ENCODE measurements around the gene ANKS1B. TPM values are rescaled to one million over a fixed set of nuclear protein-coding genes. Genes with fewer than 3 reads are reported as not detected.

The ANKS1B gene
- total RNA-seq, 1 donor from 2014 or later = 11.3 TPM

- H3K27me3 Mint-ChIP-seq (ENCODE audit: unreplicated experiment) = no peaks in the 10 kb centered on the region
- H3K9me3 Mint-ChIP-seq (ENCODE audit: unreplicated experiment) = no peaks in the 10 kb centered on the region
- TF ChIP-seq CTCF (IDR thresholded peaks at IDR 0.05; ENCODE audit: partially characterized antibody, unreplicated experiment) = no peak
- peak; percentile 21 for DNase-seq
- H3K4me1 Mint-ChIP-seq (ENCODE audit: low read depth, unreplicated experiment) = no peaks in the 10 kb centered on the region
- no peaks in the 10 kb centered on the region for H3K36me3 Mint-ChIP-seq (ENCODE audit: unreplicated experiment)
- no peak overlapping the region for H3K4me3 Mint-ChIP-seq (ENCODE audit: unreplicated experiment)
- no peak overlapping the region for H3K27ac Mint-ChIP-seq (ENCODE audit: unreplicated experiment)
These were observed 132.1 kb downstream of the ANKS1B start for GRCh38 chr12:99852666-99853065.

GRCh38 chr12:99847936-99848335 is 136.8 kb downstream of the ANKS1B start:
- Mint-ChIP-seq H3K27me3 (ENCODE audit: unreplicated experiment) (peaks cover 1% of the 10 kb centered on the region), H3K36me3 (ENCODE audit: unreplicated experiment) (no peaks in the 10 kb centered on the region), H3K9me3 (ENCODE audit: unreplicated experiment) (no peaks in the 10 kb centered on the region), H3K27ac (ENCODE audit: unreplicated experiment) (no peak overlapping the region), H3K4me3 (ENCODE audit: unreplicated experiment) (no peak overlapping the region), H3K4me1 (ENCODE audit: low read depth, unreplicated experiment) (no peaks in the 10 kb centered on the region)
- no peak for DNase-seq
- no peak for TF ChIP-seq CTCF (IDR thresholded peaks at IDR 0.05; ENCODE audit: partially characterized antibody, unreplicated experiment)

DNA sequence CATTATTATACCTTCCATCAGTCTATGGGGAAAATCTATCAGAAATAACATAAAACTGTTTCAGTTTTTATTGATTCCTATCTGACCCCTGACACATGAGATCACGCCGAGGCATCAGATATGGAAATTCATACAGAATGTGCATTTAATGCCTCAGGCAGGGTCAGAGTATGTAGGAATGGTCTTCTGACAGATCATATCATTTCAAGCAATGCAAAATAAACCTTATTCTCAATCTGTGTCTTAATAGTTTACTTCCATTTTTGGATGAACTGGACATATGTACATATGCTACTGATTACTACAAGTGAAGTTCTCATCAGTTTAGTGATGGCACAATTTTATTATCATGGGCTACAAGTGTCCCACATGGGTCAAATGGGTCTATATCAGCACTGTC is 150.0 kb downstream of the ANKS1B start:
- peaks cover 6% of the 10 kb centered on the region for H3K4me1 Mint-ChIP-seq (ENCODE audit: low read depth, unreplicated experiment)
- H3K27ac Mint-ChIP-seq (ENCODE audit: unreplicated experiment) = no peak overlapping the region
- H3K9me3 Mint-ChIP-seq (ENCODE audit: unreplicated experiment) = no peaks in the 10 kb centered on the region
- no peak for TF ChIP-seq CTCF (IDR thresholded peaks at IDR 0.05; ENCODE audit: partially characterized antibody, unreplicated experiment)
- no peak for DNase-seq
- H3K36me3 Mint-ChIP-seq (ENCODE audit: unreplicated experiment) = no peaks in the 10 kb centered on the region
- H3K4me3 Mint-ChIP-seq (ENCODE audit: unreplicated experiment) = no peak overlapping the region
- no peaks in the 10 kb centered on the region for H3K27me3 Mint-ChIP-seq (ENCODE audit: unreplicated experiment)

DNA sequence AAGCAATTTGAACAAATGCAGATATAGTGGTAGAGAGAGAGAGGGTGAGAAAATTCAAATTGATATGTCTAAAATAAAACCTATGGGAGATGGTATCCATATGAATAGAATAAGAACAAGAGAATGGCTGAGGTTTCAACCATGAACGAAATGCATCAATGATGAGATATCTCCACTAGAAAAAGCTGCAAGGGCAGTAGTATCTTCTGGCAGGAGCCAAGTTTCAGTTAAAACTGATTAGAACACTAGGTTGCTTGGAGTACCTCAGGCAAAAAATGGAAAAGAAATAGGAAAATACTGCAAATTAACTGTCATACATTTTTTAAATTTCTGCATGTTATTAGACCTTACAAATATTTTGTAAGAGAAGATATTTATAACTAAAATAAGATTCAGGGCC is 151.3 kb downstream of the ANKS1B start:
- Mint-ChIP-seq H3K4me3 (ENCODE audit: unreplicated experiment) (no peak overlapping the region), H3K4me1 (ENCODE audit: low read depth, unreplicated experiment) (peaks cover 6% of the 10 kb centered on the region), H3K27me3 (ENCODE audit: unreplicated experiment) (no peaks in the 10 kb centered on the region), H3K27ac (ENCODE audit: unreplicated experiment) (no peak overlapping the region), H3K36me3 (ENCODE audit: unreplicated experiment) (no peaks in the 10 kb centered on the region), H3K9me3 (ENCODE audit: unreplicated experiment) (peaks cover 2% of the 10 kb centered on the region)
- TF ChIP-seq CTCF (IDR thresholded peaks at IDR 0.05; ENCODE audit: partially characterized antibody, unreplicated experiment) = no peak
- no peak for DNase-seq

- H3K27me3 Mint-ChIP-seq (ENCODE audit: unreplicated experiment) = no peaks in the 10 kb centered on the region
- no peak overlapping the region for H3K4me3 Mint-ChIP-seq (ENCODE audit: unreplicated experiment)
- no peak overlapping the region for H3K27ac Mint-ChIP-seq (ENCODE audit: unreplicated experiment)
- peaks cover 9% of the 10 kb centered on the region for H3K4me1 Mint-ChIP-seq (ENCODE audit: low read depth, unreplicated experiment)
- H3K9me3 Mint-ChIP-seq (ENCODE audit: unreplicated experiment) = peaks cover 2% of the 10 kb centered on the region
- H3K36me3 Mint-ChIP-seq (ENCODE audit: unreplicated experiment) = no peaks in the 10 kb centered on the region
- DNase-seq = peak; percentile 37
- TF ChIP-seq CTCF (IDR thresholded peaks at IDR 0.05; ENCODE audit: partially characterized antibody, unreplicated experiment) = no peak
These were observed 159.7 kb downstream of the ANKS1B start for GRCh38 chr12:99824900-99825542.

Data from glutamatergic neuron (in vitro differentiated cells).